Measurements from ENCODE around the gene JARID2. TPM values are rescaled to one million over a fixed set of nuclear protein-coding genes. Genes with fewer than 3 reads are reported as not detected.

Gene JARID2
- total and polyA plus RNA-seq, 4 donors: 3.8 to 14.8 (median 12.0) TPM

DNA sequence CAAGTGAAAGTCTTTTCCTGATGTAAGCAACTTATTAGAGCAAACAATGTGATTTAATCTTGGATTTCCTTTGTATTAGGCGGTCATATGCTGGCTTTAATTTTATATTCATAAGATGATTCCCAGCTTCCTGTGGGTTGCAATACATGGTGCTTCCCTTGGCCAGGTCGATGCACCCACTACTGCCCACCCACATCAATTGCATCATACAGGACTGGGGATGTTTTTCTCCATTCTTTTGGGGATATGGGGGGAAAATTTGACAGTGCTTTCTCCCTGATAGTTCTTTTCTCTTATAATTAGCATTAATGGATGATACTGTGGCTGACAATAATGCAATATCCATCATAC is 187.6 kb downstream of the JARID2 start:
- 19 to 36% methylated on average over 2 of the region's 2 CpGs for WGBS, 2 donors
- Histone ChIP-seq H3K9me3 (ENCODE audit: control insufficient read depth in 4 of 4, insufficient read depth in 3 of 4, low read length in 3 of 4) (peaks cover 0 to 1% (median 0%) of the 10 kb centered on the region in 4 donors), H3K27ac (ENCODE audit: low read depth in 1 of 2, low read length in 1 of 2) (no peak overlapping the region), H3K4me1 (ENCODE audit: control insufficient read depth in 5 of 5, insufficient read depth in 5 of 5, low read length in 5 of 5) (peaks cover 28 to 49% (median 34%) of the 10 kb centered on the region in 5 donors), H3K9ac (ENCODE audit: insufficient read depth in 1 of 2, low read length in 2 of 2) (no peak overlapping the region), H3K27me3 (ENCODE audit: control insufficient read depth in 3 of 3, insufficient read depth in 3 of 3, low read length in 2 of 3) (no peaks in the 10 kb centered on the region), H3K4me3 (no peak overlapping the region), H3K36me3 (ENCODE audit: control insufficient read depth in 4 of 4, insufficient read depth in 4 of 4, low read length in 4 of 4) (no peaks in the 10 kb centered on the region)
- TF ChIP-seq, protein P1, sequence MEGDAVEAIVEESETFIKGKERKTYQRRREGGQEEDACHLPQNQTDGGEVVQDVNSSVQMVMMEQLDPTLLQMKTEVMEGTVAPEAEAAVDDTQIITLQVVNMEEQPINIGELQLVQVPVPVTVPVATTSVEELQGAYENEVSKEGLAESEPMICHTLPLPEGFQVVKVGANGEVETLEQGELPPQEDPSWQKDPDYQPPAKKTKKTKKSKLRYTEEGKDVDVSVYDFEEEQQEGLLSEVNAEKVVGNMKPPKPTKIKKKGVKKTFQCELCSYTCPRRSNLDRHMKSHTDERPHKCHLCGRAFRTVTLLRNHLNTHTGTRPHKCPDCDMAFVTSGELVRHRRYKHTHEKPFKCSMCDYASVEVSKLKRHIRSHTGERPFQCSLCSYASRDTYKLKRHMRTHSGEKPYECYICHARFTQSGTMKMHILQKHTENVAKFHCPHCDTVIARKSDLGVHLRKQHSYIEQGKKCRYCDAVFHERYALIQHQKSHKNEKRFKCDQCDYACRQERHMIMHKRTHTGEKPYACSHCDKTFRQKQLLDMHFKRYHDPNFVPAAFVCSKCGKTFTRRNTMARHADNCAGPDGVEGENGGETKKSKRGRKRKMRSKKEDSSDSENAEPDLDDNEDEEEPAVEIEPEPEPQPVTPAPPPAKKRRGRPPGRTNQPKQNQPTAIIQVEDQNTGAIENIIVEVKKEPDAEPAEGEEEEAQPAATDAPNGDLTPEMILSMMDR (IDR thresholded peaks at IDR 0.05; ENCODE audit: control extremely low read depth, extremely low read depth): no peak
- no peak for ATAC-seq (ENCODE audit: insufficient read depth, low FRiP score)
- DNase-seq: no peak

DNA sequence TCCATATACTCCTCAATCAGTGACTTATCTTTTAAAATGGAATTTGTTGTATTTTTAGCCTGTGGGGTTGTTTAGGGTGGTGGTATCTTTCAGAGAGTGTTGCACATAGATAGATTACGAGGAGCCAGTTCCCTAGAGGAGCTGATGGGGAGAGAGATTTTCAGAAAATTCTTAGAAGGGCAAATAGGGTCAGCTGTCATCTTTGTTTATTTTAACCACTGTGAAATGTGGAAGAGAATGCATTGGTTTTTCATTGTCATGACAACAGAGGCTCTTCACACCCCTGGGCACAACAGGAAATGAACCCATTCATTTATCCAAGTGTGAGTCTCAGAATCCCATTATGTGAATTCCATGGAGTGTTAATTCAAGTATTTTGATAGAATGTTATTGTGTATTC is 188.4 kb downstream of the JARID2 start:
- 69 to 76% methylated on average over 1 of the region's 1 CpG for WGBS, 2 donors
- Histone ChIP-seq H3K4me3 (no peak overlapping the region), H3K9me3 (ENCODE audit: control insufficient read depth in 4 of 4, insufficient read depth in 3 of 4, low read length in 3 of 4) (peaks cover 0 to 1% (median 0%) of the 10 kb centered on the region in 4 donors), H3K4me1 (ENCODE audit: control insufficient read depth in 5 of 5, insufficient read depth in 5 of 5, low read length in 5 of 5) (peaks cover 26 to 52% (median 32%) of the 10 kb centered on the region in 5 donors), H3K27me3 (ENCODE audit: control insufficient read depth in 3 of 3, insufficient read depth in 3 of 3, low read length in 2 of 3) (no peaks in the 10 kb centered on the region), H3K27ac (ENCODE audit: low read depth in 1 of 2, low read length in 1 of 2) (no peak overlapping the region), H3K36me3 (ENCODE audit: control insufficient read depth in 4 of 4, insufficient read depth in 4 of 4, low read length in 4 of 4) (no peaks in the 10 kb centered on the region), H3K9ac (ENCODE audit: insufficient read depth in 1 of 2, low read length in 2 of 2) (no peak overlapping the region)
- DNase-seq (no peak), ATAC-seq (ENCODE audit: insufficient read depth, low FRiP score) (no peak)
- TF ChIP-seq, protein P1 (IDR thresholded peaks at IDR 0.05; ENCODE audit: control extremely low read depth, extremely low read depth): no peak

DNA sequence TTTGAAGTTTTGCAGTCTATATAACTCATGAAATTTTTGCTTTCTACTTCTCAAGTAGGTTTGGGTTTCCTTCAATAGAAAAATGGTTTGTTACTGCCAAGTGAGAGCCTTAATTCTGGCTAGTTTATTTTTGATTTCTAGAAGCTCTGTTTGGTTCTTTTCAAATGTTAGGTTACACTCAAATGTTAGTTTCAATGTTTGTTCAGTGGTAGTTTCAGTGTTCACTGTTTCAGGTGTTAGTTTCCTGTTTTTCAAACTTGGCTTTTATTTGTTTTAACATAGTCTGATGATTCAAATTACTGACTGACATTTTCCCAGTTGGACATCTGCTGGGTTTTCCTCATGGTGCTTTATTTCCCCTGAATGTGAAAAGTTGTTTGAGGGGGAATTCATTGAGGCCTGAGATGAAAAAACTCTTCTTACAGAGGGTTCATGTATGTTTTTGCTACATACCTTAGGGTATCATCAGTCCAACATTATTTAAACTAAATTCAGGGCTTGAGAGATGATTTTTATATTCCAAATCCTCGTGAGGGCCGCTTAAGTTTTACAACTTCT is 189.0 kb downstream of the JARID2 start:
- ATAC-seq (ENCODE audit: insufficient read depth, low FRiP score) (no peak), DNase-seq (no peak)
- Histone ChIP-seq H3K36me3 (ENCODE audit: control insufficient read depth in 4 of 4, insufficient read depth in 4 of 4, low read length in 4 of 4) (no peaks in the 10 kb centered on the region), H3K9ac (ENCODE audit: insufficient read depth in 1 of 2, low read length in 2 of 2) (no peak overlapping the region), H3K27ac (ENCODE audit: low read depth in 1 of 2, low read length in 1 of 2) (no peak overlapping the region), H3K4me3 (no peak overlapping the region), H3K27me3 (ENCODE audit: control insufficient read depth in 3 of 3, insufficient read depth in 3 of 3, low read length in 2 of 3) (no peaks in the 10 kb centered on the region), H3K9me3 (ENCODE audit: control insufficient read depth in 4 of 4, insufficient read depth in 3 of 4, low read length in 3 of 4) (peaks cover 0 to 1% (median 0%) of the 10 kb centered on the region in 4 donors), H3K4me1 (ENCODE audit: control insufficient read depth in 5 of 5, insufficient read depth in 5 of 5, low read length in 5 of 5) (peaks cover 25 to 52% (median 26%) of the 10 kb centered on the region in 5 donors)
- TF ChIP-seq, protein P1 (IDR thresholded peaks at IDR 0.05; ENCODE audit: control extremely low read depth, extremely low read depth): no peak
- WGBS, 2 donors: 98 to 99% methylated on average over 2 of the region's 2 CpGs

DNA sequence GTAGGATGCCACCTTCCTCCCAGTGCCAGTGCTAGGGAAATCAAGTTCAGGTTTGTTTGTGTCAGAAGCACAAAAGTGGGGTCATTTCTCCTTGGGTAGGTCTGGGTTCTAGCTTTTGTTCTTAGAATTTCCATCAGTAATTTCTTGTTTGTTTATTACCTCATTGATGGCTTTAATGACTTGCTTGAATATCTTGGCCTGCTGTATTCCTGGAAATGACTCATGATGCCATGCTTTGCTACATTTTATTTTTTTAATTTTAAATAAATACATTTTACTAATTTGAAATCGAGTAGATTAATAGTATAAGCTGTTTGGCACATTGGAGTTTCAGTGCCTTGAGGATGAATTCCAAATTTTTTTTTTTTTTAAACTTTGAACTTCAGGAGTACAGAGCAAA is 189.6 kb downstream of the JARID2 start:
- WGBS, 2 donors: 85 to 95% methylated on average over 1 of the region's 1 CpG
- TF ChIP-seq, protein P1 (IDR thresholded peaks at IDR 0.05; ENCODE audit: control extremely low read depth, extremely low read depth): no peak
- Histone ChIP-seq H3K27ac (ENCODE audit: low read depth in 1 of 2, low read length in 1 of 2) (no peak overlapping the region), H3K4me1 (ENCODE audit: control insufficient read depth in 5 of 5, insufficient read depth in 5 of 5, low read length in 5 of 5) (peaks cover 22 to 57% (median 26%) of the 10 kb centered on the region in 5 donors), H3K27me3 (ENCODE audit: control insufficient read depth in 3 of 3, insufficient read depth in 3 of 3, low read length in 2 of 3) (no peaks in the 10 kb centered on the region), H3K9ac (ENCODE audit: insufficient read depth in 1 of 2, low read length in 2 of 2) (no peak overlapping the region), H3K36me3 (ENCODE audit: control insufficient read depth in 4 of 4, insufficient read depth in 4 of 4, low read length in 4 of 4) (no peaks in the 10 kb centered on the region), H3K4me3 (no peak overlapping the region), H3K9me3 (ENCODE audit: control insufficient read depth in 4 of 4, insufficient read depth in 3 of 4, low read length in 3 of 4) (peaks cover 0 to 1% (median 0%) of the 10 kb centered on the region in 4 donors)
- no peak for ATAC-seq (ENCODE audit: insufficient read depth, low FRiP score)
- no peak for DNase-seq
